Measurements from ENCODE around the gene PHKG2. TPM values are rescaled to one million over a fixed set of nuclear protein-coding genes. Genes with fewer than 3 reads are reported as not detected.
A peak's percentile ranks its signal among the peaks of the same experiment; 100 is the strongest.

The PHKG2 gene
- total and polyA plus RNA-seq, 9 donors = 13.1 to 41.6 (median 20.6) TPM

DNA sequence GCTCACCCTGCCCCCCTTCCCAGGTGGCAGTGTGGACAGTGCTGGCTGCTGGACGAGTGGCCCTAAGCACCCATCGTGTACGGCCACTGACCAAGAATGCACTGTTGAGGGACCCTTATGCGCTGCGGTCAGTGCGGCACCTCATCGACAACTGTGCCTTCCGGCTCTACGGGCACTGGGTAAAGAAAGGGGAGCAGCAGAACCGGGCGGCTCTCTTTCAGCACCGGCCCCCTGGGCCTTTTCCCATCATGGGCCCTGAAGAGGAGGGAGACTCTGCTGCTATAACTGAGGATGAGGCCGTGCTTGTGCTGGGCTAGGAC is 8.5 kb downstream of the PHKG2 start:
- H3K4me3 ChIP-seq = no peak overlapping the region
- no peak for DNase-seq
- intact Hi-C loops (cut with DNase I) = no loop called here
- TF ChIP-seq, protein P1, sequence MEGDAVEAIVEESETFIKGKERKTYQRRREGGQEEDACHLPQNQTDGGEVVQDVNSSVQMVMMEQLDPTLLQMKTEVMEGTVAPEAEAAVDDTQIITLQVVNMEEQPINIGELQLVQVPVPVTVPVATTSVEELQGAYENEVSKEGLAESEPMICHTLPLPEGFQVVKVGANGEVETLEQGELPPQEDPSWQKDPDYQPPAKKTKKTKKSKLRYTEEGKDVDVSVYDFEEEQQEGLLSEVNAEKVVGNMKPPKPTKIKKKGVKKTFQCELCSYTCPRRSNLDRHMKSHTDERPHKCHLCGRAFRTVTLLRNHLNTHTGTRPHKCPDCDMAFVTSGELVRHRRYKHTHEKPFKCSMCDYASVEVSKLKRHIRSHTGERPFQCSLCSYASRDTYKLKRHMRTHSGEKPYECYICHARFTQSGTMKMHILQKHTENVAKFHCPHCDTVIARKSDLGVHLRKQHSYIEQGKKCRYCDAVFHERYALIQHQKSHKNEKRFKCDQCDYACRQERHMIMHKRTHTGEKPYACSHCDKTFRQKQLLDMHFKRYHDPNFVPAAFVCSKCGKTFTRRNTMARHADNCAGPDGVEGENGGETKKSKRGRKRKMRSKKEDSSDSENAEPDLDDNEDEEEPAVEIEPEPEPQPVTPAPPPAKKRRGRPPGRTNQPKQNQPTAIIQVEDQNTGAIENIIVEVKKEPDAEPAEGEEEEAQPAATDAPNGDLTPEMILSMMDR (IDR thresholded peaks at IDR 0.05) = no peak
- no peak for TF ChIP-seq POLR2A (IDR thresholded peaks at IDR 0.05)
- no peak for TF ChIP-seq EP300 (IDR thresholded peaks at IDR 0.05)
- H3K36me3 ChIP-seq = no peaks in the 10 kb centered on the region
- peaks cover 6% of the 10 kb centered on the region for H3K4me1 ChIP-seq (ENCODE audit: insufficient read depth)
- no peaks in the 10 kb centered on the region for H3K9me3 ChIP-seq
- 91 to 93% (median 92%) methylated on average over 11 to 13 of the region's 13 CpGs for WGBS, 3 donors
- H3K27ac ChIP-seq = no peak overlapping the region
- H3K27me3 ChIP-seq = no peaks in the 10 kb centered on the region

DNA sequence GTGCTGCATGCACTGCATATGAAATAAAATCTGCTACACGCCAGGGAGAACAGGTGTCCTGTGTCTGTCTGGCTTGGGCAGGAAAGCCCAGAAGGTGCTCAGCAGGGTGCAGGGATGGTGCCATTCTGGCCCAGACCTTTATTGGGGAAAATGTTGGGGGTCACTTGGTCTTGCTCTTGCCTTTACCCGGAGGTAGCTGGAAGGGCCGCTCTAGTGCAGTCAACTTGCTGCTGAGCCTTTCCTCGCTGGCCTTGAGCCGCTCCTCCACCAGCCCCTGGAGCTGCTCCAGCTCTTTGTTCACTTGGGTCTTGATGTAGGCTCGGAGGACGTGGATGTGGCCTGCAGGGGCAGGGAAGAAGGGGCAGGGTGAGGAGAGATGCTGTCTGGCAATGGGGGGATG is 9.1 kb downstream of the PHKG2 start:
- no peak for DNase-seq
- WGBS, 3 donors = 53 to 77% (median 58%) methylated on average over 7 of the region's 7 CpGs
- Histone ChIP-seq H3K36me3 (no peaks in the 10 kb centered on the region), H3K4me3 (no peak overlapping the region), H3K4me1 (ENCODE audit: insufficient read depth) (peaks cover 6% of the 10 kb centered on the region), H3K9me3 (no peaks in the 10 kb centered on the region), H3K27me3 (no peaks in the 10 kb centered on the region), H3K27ac (no peak overlapping the region)
- intact Hi-C loops (cut with DNase I) = no loop called here
- TF ChIP-seq, protein P1 (IDR thresholded peaks at IDR 0.05) = no peak

DNA sequence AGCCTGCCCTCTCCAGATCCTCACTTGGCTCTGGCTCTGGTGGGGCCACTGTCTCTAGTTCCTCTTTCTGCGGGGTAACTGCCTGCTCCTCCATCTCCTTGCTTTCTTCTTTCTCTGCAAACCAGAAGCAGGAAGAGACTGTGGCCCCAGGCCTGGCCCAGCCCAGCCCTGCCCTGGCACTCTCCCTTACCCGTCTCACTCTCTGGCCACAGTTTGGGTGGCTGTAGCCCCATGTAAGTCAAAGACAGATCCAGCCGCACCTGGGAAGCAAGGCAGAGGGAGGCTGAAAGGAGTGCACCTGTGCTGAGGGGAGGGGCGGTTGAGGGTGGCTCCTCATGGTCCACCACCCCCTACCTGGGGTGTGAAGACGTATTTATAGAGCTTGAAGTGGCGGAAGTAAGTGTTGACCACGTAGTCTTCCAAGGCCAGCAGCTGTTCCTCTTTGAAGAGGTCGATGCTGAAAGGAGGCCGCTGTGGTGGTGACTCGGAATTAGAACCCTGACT is 10.8 kb downstream of the PHKG2 start:
- Histone ChIP-seq H3K9me3 (no peaks in the 10 kb centered on the region), H3K27ac (no peak overlapping the region), H3K4me3 (no peak overlapping the region), H3K4me1 (ENCODE audit: insufficient read depth) (peaks cover 6% of the 10 kb centered on the region), H3K36me3 (no peaks in the 10 kb centered on the region), H3K27me3 (no peaks in the 10 kb centered on the region)
- peak in 2 of 5 donors; percentile 16 to 31 for DNase-seq
- intact Hi-C loops (cut with DNase I) = no loop called here
- 79 to 86% (median 82%) methylated on average over 10 of the region's 10 CpGs for WGBS, 3 donors
- TF ChIP-seq, protein P1 (IDR thresholded peaks at IDR 0.05) = no peak
- TF ChIP-seq EP300 (IDR thresholded peaks at IDR 0.05) (no peak), POLR2A (IDR thresholded peaks at IDR 0.05) (no peak)

DNA sequence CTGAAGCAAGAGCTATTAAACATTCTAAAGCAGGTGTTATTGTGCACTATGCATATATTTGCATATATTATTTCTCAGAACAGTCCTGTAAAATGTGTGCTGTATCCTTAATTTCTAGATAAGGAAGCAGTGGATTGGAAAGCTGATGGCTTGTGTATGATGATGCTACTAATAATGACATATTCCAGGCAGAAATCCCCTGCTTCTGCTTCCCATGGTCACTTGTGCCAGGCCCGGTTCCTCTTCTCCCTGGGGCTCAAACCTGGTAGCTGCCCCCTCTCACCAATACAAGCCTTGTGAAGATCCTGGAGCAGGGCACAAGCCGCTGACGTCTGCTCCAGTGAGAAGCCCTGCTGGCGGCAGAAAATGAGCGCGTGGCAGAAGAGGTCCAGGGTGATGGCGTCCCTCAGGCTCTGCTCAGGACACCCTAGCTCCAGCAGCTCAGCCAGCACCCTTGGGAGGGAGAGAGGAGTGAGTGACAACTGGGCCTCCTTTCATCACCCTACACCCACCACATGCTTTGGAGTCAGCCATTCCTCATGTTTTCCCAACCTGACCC is 11.9 kb downstream of the PHKG2 start:
- Histone ChIP-seq H3K4me3 (no peak overlapping the region), H3K36me3 (no peaks in the 10 kb centered on the region), H3K4me1 (ENCODE audit: insufficient read depth) (peaks cover 6% of the 10 kb centered on the region), H3K27me3 (no peaks in the 10 kb centered on the region), H3K9me3 (no peaks in the 10 kb centered on the region), H3K27ac (no peak overlapping the region)
- WGBS, 3 donors = 79 to 87% (median 79%) methylated on average over 7 of the region's 7 CpGs
- TF ChIP-seq POLR2A (IDR thresholded peaks at IDR 0.05) (no peak), EP300 (IDR thresholded peaks at IDR 0.05) (no peak)
- TF ChIP-seq, protein P1 (IDR thresholded peaks at IDR 0.05) = no peak
- intact Hi-C loops (cut with DNase I) = no loop called here
- peak in 2 of 5 donors; percentile 25 to 37 for DNase-seq

Measured in ovary (tissue), 9 donors.